Left colon (tissue), 2 donors: Measurements from ENCODE around the gene TSC2. TPM values are rescaled to one million over a fixed set of nuclear protein-coding genes. Genes with fewer than 3 reads are reported as not detected.
"Not testable (repeated sequence)": the region's sequence is repeated elsewhere in the genome, so short reads cannot be mapped to it uniquely, and the experiment has no call there.

Experiments
- ATAC-seq: fragments of 200-7000 bp; cut with Tn5 transposase; one replicate; pipeline ENCODE4 v1.9.1; 2020; ENCODE audit warnings: mild to moderate bottlenecking, moderate library complexity
- DNase-seq, 2 donors: peaks; one replicate each; pipeline ENCODE4 v3.0.0-alpha.2; 2020
- intact Hi-C, 2 donors: fragments of 100-400 bp; cut with DNase I in 1 of 2; cut with micrococcal nuclease in 1 of 2; formaldehyde crosslinking; loops; one replicate each; pipeline versions ENCODE4 v1.11.2 to v1.14.0; 2022; cut with DNase I, micrococcal nuclease
- total RNA-seq, 2 donors: library from RNA; stranded (reverse); fragmentation: NEBNext Ultra II Directional; extraction: Animal tissue kit (Norgen Biotek cat#: 25700); gene quantifications; one replicate each; pipeline ENCODE4 v1.2.1, GENCODE V29; 2021
- donor health status: DM: no; HTN: no; CAD: no.
- donor health status: DM: yes; HTN: yes; CAD: no.

The TSC2 gene
- total RNA-seq, 2 donors from 2014 or later: 115 to 118 TPM

DNA sequence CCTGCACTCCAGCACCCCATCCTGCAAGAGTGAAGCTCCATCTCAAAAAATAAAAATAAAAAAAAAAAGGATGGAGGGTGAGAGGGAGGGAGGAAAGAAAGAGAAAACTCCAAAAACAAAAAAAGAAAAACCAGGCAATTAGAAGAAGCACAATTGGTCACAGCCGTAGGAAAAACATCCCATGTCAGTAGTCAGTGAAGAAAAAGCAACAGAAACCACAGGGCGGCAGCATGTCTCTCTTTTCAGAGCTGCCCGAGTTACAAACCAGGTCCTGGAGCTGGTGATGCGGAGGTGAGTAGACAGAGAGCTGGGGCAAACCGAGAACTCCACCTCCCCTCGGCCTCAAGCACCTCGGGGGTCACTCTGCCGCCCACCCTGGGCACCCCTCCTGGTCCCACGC, 73.5 kb downstream of the TSC2 start:
- ATAC-seq: peak; percentile 39
- peak in 1 of 2 donors; percentile 63 for DNase-seq
- intact Hi-C loops: not testable (repeated sequence)

DNA sequence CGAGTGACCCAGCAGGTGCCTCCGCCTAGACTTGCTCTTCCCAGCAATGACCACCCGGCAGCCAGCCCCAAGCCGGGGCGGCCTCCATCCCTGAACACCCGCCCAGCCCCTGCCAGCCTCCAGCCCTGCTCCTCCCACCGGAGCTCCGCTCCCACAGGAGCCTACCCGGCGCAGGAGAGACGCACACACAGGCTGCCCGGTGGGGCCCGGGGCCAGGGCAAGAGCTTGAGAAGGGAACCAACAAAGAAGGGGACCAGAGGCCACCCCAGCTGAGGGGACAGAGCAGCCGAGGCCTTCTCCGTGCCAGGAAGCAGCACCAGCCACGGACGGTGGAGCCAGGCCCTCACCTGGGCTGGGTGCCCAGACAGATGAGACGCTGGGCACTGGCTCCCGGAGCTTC, 74.1 kb downstream of the TSC2 start:
- intact Hi-C loops: no loop called here
- peak; percentile 2 for ATAC-seq
- no peak for DNase-seq

DNA sequence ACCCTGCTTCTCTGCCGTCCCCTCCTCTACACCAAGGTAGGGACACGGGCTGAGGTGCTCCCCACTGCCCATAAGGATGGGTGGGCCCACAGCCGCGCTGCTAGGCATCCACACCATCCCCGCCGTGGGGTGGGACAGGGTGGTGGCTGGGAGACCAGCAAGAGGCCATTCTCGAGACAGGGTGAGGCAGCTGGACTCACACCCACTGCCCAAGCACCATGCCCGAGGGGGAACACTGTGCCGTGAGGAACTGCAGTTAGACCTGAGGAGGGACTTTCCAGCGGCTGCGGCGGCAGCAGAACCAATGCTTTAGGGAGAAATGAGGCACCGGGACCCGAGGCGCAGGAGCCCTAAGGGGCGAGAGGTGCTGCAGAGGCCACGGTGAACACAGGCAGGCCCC, 74.6 kb downstream of the TSC2 start:
- DNase-seq (no peak), ATAC-seq (no peak)
- intact Hi-C loops: no loop called here

DNA sequence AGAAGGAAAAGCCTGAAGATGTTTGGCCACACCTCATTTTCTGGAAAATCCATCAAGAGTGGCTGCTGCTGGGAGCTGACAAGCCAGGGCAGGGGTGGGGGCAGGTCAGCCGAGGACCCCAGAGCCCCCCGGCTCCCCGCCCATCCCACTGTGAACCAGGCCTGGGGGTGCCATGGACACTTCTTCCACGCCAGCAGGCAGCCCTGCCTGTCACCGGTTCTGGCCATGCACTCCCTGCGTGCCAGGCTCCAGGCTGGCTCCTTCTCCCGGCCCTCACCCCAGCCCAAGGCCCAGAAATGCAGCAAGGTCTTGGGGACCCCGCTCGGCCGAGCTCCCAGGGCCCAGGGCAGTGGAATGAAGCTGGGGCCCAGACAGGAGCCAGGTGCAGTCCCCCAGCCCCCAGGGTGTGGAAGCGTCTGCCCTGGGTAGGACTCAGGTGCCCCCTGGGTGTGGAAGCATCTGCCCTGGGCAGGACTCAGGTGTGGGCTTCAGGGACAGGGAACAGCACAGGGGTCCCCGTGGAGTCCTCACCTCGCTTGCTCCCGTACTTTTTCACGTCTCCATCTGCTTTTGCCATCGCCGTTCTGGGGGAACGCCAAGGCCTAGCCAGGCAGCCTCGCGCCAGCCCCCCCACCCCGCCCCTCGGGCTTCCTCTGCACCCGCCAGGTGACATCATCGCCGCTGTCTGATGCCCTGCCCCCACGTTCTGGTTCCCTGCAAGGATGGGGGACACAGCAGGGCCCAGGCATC, 75.3 kb downstream of the TSC2 start:
- DNase-seq, intact Hi-C loops, ATAC-seq: not testable (repeated sequence)

DNA sequence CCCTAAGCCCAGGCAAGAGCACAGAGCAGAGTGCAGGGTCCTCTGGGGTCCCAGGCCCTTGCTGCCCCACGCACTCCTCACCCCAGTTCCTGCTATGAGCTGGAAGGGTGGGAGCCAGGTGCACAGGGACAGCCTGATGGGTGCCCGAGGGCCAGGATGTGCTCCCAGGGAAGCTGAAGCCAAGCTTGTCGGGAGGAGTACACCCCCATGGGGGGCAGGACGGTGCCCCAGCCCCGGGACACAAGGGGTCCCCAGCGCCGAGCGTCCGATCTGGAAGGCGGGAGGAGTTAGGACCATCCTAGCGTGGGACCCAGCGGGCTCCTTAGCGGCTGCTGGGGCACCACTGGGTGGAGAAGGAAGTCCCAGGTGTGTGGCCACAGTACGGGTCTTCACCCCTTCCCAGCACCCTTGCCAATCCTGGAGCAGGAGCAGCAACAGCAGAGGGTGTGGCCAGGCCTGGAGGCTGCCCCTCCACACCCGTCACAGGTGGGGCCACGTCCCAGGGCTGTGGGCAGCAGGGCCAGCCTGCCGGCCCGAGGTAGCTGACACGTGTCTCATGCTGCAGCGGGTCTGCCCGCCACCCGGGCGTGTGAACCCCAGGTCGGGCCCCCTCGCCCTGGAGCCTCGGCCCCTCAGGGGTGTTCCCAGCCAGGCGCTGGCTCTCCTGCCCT, 76.1 kb downstream of the TSC2 start:
- DNase-seq, intact Hi-C loops: not testable (repeated sequence)
- ATAC-seq: peak; percentile 20

DNA sequence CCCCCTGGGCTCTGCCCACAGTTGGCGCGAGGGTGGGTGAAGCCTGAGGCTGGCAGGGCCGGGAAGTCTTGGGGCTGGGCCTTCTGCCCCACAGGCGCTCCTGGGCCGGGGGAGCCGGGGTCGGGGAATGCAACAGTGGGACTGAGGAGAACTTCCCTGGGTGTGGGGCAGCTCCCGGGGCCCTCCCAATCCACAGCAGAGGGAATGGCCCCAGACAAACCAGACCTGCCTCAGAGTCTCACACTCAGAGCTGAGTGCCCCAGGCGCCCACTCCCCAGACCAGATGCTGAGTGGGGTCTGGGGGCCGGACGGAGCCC, 76.5 kb downstream of the TSC2 start:
- intact Hi-C loops, ATAC-seq, DNase-seq: not testable (repeated sequence)

DNA sequence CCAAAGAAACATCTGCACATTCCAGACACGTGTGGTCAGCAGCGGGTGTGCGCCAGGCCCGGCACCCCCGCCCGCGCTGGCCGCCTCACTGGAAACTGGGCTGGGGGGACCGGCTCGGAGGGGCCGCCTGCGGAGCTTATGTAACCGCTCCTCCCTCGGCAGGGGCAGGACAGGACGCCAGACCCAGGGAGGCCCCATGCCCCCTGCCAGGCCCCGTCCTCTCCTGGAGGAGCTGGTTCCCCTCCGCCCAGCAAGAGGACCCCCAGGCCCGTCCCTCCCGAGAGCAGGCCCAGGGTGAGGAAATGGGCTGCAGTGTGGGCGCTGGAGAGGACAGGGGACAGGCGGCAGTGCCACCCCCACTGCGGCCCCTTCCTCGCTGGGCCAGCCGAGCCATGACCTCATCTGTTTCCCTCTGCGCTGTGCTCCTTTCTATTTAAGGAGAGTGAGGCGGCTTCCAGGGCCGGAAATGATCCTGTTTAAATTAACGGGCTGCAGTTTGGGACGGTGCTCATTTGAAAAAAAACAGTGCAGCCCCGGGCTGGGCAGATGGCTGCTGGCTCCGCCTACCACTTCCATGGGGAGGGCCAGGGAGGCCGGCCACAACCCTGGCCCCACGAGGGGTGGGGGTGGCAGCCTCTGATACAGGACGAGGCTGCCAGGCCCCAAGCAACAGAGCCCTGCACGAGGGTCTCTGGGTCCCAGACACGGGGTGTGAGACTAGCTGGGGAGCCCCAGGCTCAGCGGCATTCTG, 77.1 kb downstream of the TSC2 start:
- ATAC-seq, intact Hi-C loops: not testable (repeated sequence)
- peak; percentile 46 to 77 for DNase-seq

DNA sequence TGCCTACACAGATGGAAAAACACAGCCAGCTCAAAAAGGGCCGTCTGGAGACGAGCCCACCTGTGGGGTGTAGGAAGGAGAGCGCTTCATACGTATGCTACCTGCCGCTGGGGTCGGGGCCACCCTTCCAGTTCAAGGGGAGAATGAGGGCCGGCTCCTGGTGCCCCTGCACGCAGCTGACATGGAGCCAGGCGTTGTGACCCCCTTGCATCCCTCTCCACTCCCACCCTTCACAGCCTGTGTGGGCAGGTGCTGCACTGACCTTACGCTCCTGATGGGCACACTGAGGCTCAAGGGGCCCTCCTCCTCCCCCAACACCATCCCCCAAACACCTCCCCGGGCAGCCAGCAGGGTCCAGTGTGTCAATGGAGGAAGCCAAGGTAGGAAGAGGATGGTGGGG, 77.8 kb downstream of the TSC2 start:
- DNase-seq, ATAC-seq, intact Hi-C loops: not testable (repeated sequence)

DNA sequence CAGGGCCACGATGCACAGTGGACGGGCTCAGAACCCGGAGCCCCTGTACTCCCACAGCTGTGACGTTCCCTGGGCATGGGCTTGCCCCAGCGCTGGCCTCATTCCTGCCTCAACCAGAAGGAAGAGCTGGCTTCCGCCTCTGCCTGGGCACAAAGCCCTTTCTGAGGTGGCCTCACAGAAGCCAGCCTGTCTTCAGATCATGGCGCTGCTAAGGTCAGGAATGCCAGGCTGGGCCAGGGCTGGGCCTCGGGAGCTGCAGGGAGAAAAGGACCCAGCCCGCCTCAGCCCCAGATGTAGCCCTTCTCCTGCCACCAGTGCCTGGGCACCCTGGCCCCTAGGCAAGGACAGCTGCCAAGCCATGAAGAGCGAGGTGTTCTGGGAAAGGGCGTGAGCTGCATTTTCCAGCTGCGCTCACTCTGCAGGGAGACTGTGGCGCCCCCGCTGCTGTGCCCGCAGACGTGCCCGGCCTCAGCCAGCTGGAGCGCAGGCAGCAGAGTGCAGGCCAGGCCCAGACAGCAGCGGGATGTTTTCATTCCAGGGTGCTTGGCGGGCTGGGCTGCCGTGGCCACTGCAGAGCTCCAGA, 78.5 kb downstream of the TSC2 start:
- intact Hi-C loops, ATAC-seq: not testable (repeated sequence)
- DNase-seq: peak in 1 of 2 donors; percentile 60

DNA sequence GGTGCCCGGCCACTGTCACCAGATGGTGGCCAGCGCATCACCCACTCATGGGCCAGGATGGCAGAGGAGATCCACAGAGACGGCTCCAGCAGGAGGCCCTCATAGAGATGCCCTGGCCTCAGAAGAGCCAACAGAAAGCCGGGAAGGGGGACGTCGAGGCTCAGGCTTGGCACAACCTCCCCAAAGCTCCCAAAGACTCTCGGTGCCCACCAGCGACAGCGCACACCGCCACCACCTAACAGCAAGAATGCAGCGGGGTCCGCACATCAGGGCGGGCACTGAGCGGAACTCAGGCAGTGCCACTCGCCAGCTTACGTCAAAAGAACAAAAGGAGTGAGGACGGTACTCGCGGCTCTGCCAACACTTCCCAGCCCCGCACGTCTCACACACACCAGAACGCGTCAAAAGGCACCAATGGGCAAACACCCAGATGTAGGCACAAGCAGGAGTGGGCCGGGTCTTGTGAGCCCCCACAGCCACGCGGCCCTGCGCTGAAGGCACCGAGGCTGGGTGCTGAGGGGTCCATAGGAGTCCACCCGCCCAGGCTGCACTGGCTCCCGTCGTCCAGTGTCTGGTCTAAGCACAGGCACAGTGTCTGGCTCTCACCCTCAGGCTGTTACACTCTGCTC, 79.3 kb downstream of the TSC2 start:
- DNase-seq: peak; percentile 48 to 70
- intact Hi-C loops, ATAC-seq: not testable (repeated sequence)

DNA sequence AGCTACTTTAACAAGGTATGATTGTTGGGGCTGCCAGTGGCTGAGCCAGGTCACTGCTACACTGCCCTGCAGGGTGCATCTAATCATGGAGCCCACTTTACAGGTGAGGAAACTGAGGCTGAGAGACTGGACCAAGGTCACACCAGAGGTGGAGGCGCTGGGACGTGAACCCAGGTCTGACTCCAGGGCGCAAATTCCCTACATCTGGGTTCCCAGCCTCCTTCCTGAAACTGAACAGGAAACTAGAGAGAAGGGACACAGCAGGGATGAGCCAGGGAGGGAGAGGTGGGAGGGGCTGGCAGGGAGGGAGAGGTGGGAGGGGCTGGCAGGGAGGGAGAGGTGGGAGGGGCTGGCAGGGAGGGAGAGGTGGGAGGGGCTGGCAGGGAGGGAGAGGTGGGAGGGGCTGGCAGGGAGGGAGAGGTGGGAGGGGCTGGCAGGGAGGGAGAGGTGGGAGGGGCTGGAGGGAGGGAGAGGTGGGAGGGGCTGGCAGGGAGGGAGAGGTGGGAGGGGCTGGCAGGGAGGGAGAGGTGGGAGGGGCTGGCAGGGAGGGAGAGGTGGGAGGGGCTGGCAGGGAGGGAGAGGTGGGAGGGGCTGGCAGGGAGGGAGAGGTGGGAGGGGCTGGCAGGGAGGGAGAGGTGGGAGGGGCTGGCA, 80.0 kb downstream of the TSC2 start:
- ATAC-seq (peak; percentile 75), DNase-seq (peak; percentile 62 to 71)
- intact Hi-C loops: not testable (repeated sequence)

DNA sequence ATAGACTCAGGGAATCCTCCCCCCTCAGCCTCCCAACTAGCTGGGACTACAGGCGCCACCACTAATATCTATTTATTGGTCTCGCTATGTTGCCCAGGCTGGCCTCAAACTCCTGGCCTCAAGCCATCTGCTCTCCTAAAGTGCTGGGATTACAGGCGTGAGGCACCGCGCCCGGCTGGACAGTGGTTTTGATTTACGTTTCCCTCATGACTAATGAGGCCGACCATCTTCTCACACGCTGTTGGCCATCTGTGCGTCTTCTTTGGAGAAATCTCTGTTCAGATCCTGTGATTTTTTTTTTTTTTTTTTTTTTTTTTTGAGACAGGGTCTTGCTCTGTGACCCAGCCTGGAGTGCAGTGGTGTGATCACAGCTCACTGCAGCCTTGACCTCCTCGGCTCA, 81.5 kb downstream of the TSC2 start:
- DNase-seq, intact Hi-C loops, ATAC-seq: not testable (repeated sequence)

DNA sequence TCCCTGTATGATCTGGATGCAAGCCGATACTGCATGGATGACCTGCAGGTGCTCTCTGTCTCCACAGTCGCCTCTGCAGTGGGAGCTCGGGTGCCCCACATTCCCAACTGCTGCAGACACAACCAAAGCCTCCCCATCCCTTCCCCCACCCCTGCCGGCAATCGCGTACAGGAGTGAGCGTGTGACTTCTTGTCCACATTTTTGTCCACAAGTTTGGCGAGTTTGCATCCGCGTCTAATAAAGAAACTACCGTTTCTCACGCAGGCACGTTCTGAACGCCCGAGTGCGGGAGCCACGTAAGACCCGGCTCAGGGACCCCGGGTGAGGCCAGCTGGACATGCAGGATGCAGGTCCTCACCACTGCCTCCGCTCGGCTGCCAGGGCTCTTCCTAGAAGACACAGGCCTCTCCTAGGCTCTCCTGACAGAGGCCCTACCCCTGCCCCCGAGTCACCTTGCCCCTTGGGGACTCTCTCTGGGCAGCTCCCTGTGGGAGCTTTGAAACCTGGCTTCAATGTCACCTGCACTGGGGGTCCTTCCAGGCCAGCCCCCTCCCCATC, 82.2 kb downstream of the TSC2 start:
- DNase-seq, intact Hi-C loops, ATAC-seq: not testable (repeated sequence)

DNA sequence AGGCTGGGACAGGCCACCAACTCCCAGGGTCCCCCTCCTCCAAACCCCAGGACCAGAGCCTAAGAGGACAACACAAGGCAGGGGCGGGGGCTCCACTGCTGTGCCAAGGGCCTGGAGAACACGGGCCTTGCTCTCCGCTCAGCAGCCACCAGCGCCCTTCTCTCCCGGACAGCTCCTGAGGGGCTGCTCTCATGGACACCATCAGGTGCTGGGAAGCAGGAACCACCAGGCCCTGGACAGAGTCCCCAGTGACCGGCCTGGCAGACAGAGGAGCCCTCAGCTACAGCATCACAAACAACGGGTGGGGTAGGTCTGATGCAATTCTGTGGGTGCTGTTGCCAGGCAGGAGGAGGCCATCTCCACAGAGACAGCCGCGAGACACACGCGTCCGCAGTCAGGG, 86.0 kb downstream of the TSC2 start:
- DNase-seq, intact Hi-C loops, ATAC-seq: not testable (repeated sequence)

DNA sequence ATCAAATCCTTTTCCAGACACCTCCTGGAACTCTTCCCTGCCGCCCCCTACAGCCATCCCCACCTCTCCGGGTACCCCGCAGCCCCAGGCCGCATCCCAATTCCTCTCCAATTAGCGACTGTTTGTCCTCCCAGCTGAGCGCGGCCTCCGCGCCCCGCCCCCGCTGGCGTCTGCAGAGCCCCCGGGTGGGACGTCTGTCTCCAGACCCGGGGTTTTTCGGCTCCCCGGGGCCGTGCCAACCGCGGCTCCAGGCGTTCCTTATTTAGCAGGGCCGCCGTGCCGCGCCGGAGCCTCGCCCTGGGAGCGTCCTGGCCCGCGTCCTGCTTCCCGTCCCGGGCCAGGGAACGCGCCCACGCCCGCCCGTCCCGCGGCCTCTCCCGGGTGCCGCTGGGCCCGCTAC, 87.3 kb downstream of the TSC2 start:
- ATAC-seq, intact Hi-C loops: not testable (repeated sequence)
- DNase-seq: peak in 1 of 2 donors; percentile 46

DNA sequence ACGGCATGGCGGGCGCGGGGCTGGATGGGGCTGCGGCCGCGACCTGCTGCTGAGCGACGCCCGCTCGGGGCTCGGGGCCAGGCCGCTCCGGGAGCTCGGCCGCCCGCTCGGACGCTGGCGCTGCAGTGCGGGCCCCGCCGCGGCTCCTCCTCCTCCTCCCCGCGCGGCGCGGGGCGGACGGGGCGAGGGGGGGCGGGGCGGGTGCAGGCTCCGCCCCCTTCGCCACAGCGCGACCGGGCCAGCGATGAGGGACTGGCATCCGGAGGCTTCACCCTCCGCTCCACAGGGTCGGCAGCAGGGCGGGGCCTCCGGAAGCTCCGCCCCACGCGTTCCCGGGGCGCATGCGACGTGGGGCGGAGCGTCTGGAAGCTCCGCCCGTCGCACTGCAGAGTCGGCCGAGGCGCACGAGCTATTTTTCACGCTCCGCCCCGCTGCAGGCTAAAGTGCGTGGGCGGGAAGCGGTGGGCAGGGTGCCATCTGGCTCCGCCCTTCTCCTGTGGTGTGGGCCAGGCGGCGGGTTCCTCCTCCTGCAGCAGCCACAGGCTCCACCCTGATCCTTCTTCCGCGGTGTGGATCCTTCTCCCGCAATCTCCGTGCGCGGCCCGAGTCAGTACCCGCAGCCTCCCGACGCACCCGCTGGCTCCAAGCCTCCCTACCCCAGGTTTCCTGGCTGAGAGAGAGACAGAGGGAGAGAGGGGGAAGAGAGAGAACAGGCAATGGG, 88.1 kb downstream of the TSC2 start, which contains the start of gene PKD1:
Gene PKD1 (minus strand): TSS at position 129 of the 721 bp plus-strand sequence. CDS start 209 bp downstream, outside the sequence.
- ATAC-seq: peak; percentile 68
- DNase-seq: peak; percentile 96 to 99
- intact Hi-C loops: not testable (repeated sequence)
